Smooth muscle cell (in vitro differentiated cells): ENCODE results near the gene GUCY2C. TPM values are rescaled to one million over a fixed set of nuclear protein-coding genes. Genes with fewer than 3 reads are reported as not detected.

ENCODE experiments used
- DNase-seq: peaks from one replicate; lab custom pipeline; 2025; ENCODE audit not compliant: unreplicated experiment; lab: John Stamatoyannopoulos, UW
- H2AFZ ChIP-seq: fragments of 200-600 bp; sonication (generic); 2 replicates; pipeline ENCODE4 v1.6.0; 2016; ENCODE audit warnings: antibody characterized with exemption, low read depth, mild to moderate bottlenecking
- H3F3A ChIP-seq: fragments of 200-600 bp; sonication (generic); 2 replicates; pipeline ENCODE4 v1.6.0; 2017; ENCODE audit warnings: antibody characterized with exemption, low read depth
- H3K27ac ChIP-seq: fragments of 200-600 bp; sonication (generic); 2 replicates; pipeline ENCODE4 v1.5.1; 2016; ENCODE audit warnings: low read depth, mild to moderate bottlenecking
- H3K27me3 ChIP-seq: fragments of 200-600 bp; sonication (generic); 2 replicates; pipeline ENCODE4 v1.6.1; 2016; ENCODE audit warnings: low read depth, mild to moderate bottlenecking
- H3K36me3 ChIP-seq: fragments of 200-600 bp; sonication (generic); 2 replicates; pipeline ENCODE4 v1.5.1; 2016; ENCODE audit warnings: low read depth
- H3K4me1 ChIP-seq: fragments of 200-600 bp; sonication (generic); 2 replicates; pipeline ENCODE4 v1.5.1; 2016; ENCODE audit warnings: low read depth
- H3K4me2 ChIP-seq: fragments of 200-600 bp; sonication (generic); 2 replicates; pipeline ENCODE4 v1.6.0; 2016; ENCODE audit warnings: mild to moderate bottlenecking
- H3K4me3 ChIP-seq: fragments of 200-600 bp; sonication (generic); 2 replicates; pipeline ENCODE4 v1.5.1; 2016; ENCODE audit warnings: mild to moderate bottlenecking
- H3K79me2 ChIP-seq: fragments of 200-600 bp; sonication (generic); 2 replicates; pipeline ENCODE4 v1.6.0; 2016; ENCODE audit warnings: low read depth, mild to moderate bottlenecking
- H3K9ac ChIP-seq: fragments of 200-600 bp; sonication (generic); 2 replicates; pipeline ENCODE4 v1.6.0; 2016; ENCODE audit warnings: low read depth
- H3K9me3 ChIP-seq: fragments of 200-600 bp; sonication (generic); replicated peaks from 2 replicates; pipeline ENCODE4 v1.5.1; 2016; ENCODE audit warnings: low read depth
- H4K20me1 ChIP-seq: fragments of 200-600 bp; sonication (generic); 2 replicates; pipeline ENCODE4 v1.6.0; 2016; ENCODE audit warnings: low read depth
- CTCF ChIP-seq: fragments of 200-600 bp; sonication (generic); IDR thresholded peaks from 2 replicates; pipeline ENCODE4 v1.5.1; 2017; ENCODE audit warnings: borderline replicate concordance, mild to moderate bottlenecking, antibody characterized with exemption; ENCODE audit not compliant: insufficient read depth, poor library complexity, severe bottlenecking
- WGBS: methylation state at CpG from one replicate; pipeline ENCODE4 v1.1.7; 2016; ENCODE audit warnings: low lambda C conversion rate; 5-methylcytosine and 5-hydroxymethylcytosine counted together
- polyA plus RNA-seq: library from polyadenylated mRNA; unstranded; fragments of >200 nt; fragmentation: Nextera tagmentation; extraction: Ambion mirVana; gene quantifications from 2 replicates; pipeline ENCODE4 v1.2.1, GENCODE V29; 2016
- total RNA-seq: library from RNA; depleted of rRNA; stranded (reverse); fragments of >200 nt; gene quantifications from 2 replicates; pipeline ENCODE4 v1.2.3, GENCODE V29; 2014

GUCY2C gene
- total and polyA plus RNA-seq, 2 experiments from 2014 or later = not detected

- no peak for DNase-seq
- Histone ChIP-seq H3K9ac (no peak overlapping the region), H3K36me3 (no peaks in the 10 kb centered on the region), H3K27me3 (no peaks in the 10 kb centered on the region), H4K20me1 (no peaks in the 10 kb centered on the region), H3K79me2 (no peaks in the 10 kb centered on the region), H3K4me1 (no peaks in the 10 kb centered on the region), H2AFZ (no peak overlapping the region), H3F3A (no peaks in the 10 kb centered on the region), H3K9me3 (no peaks in the 10 kb centered on the region), H3K4me3 (no peak overlapping the region), H3K27ac (no peak overlapping the region), H3K4me2 (no peak overlapping the region)
- 89% methylated on average over 4 of the region's 4 CpGs for WGBS
- TF ChIP-seq CTCF = no peak
Measured at GRCh38 chr12:14572401-14572800, 124.0 kb downstream of the GUCY2C start.

DNA sequence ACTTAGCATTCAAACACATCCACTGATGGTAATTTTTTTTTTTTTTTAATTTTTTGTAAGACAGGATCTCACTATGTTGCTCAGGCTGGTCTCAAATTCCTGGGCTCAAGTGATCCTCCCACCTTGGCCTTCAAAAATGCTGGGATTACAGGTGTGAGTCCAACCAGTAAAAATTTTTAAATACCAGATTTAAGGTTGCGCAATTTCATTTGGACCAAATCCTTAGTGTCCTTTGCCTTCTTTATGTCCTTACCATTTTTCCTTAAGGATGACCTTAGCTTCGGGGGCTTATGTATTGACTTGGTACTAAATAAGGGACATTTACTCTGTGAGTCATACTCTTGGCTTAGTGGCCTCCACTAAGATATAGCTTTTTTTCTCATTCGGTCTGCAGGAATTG, 124.6 kb downstream of the GUCY2C start:
- Histone ChIP-seq H3K27me3 (no peaks in the 10 kb centered on the region), H3K4me3 (no peak overlapping the region), H2AFZ (no peak overlapping the region), H3K9ac (no peak overlapping the region), H3K36me3 (no peaks in the 10 kb centered on the region), H4K20me1 (no peaks in the 10 kb centered on the region), H3K27ac (no peak overlapping the region), H3K4me1 (no peaks in the 10 kb centered on the region), H3K4me2 (no peak overlapping the region), H3K9me3 (no peaks in the 10 kb centered on the region), H3K79me2 (no peaks in the 10 kb centered on the region), H3F3A (no peaks in the 10 kb centered on the region)
- 75% methylated on average over 3 of the region's 3 CpGs for WGBS
- no peak for TF ChIP-seq CTCF
- no peak for DNase-seq

- H3K4me2 ChIP-seq = no peak overlapping the region
- no peak overlapping the region for H2AFZ ChIP-seq
- H3F3A ChIP-seq = no peaks in the 10 kb centered on the region
- no peak overlapping the region for H3K9ac ChIP-seq
- no peak for TF ChIP-seq CTCF
- H3K27me3 ChIP-seq = no peaks in the 10 kb centered on the region
- no peaks in the 10 kb centered on the region for H4K20me1 ChIP-seq
- no peak overlapping the region for H3K27ac ChIP-seq
- H3K79me2 ChIP-seq = no peaks in the 10 kb centered on the region
- 100% methylated on average over 1 of the region's 1 CpG for WGBS
- DNase-seq = no peak
- H3K4me1 ChIP-seq = no peaks in the 10 kb centered on the region
- no peaks in the 10 kb centered on the region for H3K36me3 ChIP-seq
- no peaks in the 10 kb centered on the region for H3K9me3 ChIP-seq
- H3K4me3 ChIP-seq = no peak overlapping the region
Measured at GRCh38 chr12:14570231-14570630, 126.2 kb downstream of the GUCY2C start.

DNA sequence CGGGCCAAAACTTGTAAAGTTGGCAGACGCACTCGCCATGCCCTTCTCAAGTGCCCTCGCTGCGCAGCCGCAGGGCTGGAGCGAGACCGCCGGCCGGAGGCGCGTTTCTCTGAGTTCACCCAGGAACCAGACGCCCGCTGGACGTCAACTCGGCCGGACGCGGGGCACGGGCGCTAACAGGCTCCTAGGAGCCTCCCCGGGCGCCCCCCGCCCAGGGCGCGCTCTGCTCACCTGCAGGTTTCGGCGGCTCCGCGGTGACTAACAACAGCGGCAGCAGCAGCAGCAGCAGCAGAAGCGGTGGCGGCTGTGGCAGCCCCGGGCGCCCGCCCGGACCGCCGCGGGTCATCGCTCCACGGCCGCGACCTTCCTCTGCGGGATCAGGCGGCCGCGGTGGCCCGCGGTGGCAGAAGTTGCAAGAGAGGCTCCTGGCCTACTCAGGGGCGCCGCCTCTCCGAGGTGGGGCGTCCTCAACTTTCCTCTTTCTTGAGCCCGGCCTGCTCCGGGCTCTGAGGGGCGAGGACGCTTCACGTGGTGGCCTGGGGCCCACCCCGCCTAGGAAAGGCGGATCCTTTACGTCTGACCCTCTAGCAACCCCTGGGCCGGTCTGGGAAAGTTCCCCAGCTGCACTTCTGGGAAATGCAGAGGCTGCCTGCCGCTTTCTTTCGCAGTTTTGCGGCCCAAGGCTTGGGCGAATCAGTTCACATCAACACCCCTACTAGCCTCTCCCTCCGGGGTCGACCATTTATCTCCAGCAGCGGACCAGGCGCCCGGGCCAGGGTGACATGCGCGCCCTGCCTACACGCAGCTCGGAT, 128.8 kb downstream of the GUCY2C start, which contains the start of gene PLBD1:
Gene PLBD1 (minus strand): TSS at position 533 of the 812 bp plus-strand sequence. CDS start 187 bp downstream, at position 346.
- H4K20me1 ChIP-seq = no peaks in the 10 kb centered on the region
- H3K4me2 ChIP-seq = peak within 1 kb of the TSS; percentile 92
- H3K27ac ChIP-seq = no peak within 1 kb of the TSS
- H3K4me1 ChIP-seq = no peaks in the 10 kb centered on the region
- no peak within 1 kb of the TSS for H3K9ac ChIP-seq
- H3K27me3 ChIP-seq = no peaks in the 10 kb centered on the region
- peak within 1 kb of the TSS; percentile 53 for H3K4me3 ChIP-seq
- no peaks in the 10 kb centered on the region for H3K9me3 ChIP-seq
- H3K36me3 ChIP-seq = no peaks in the 10 kb centered on the region
- DNase-seq = peak; percentile 34
- no peaks in the 10 kb centered on the region for H3K79me2 ChIP-seq
- TF ChIP-seq CTCF = no peak
- peak within 1 kb of the TSS; percentile 92 for H2AFZ ChIP-seq
- 4% methylated on average over 73 of the region's 76 CpGs for WGBS
- H3F3A ChIP-seq = no peaks in the 10 kb centered on the region
